Measurements from ENCODE around the gene AHI1.

- TF ChIP-seq CTCF (IDR thresholded peaks at IDR 0.05; ENCODE audit: low read length) (no peak), EZH2phosphoT487 (IDR thresholded peaks at IDR 0.05; ENCODE audit: low read length) (no peak)
Observed at GRCh38 chr6:135351635-135352034, 145.9 kb downstream of the AHI1 start.
